Esophagus muscularis mucosa (tissue), 4 donors: ENCODE results near the gene DGCR8.

Source experiments
- CTCF ChIP-seq, 3 experiments: fragments of 200-600 bp in 2 of 3; fragments of 450-650 bp in 1 of 3; sonication (generic) in 2 of 3; IDR thresholded peaks; one replicate each; pipeline ENCODE4 v1.5.1; 2017 to 2019; ENCODE audit warnings: antibody characterized with exemption in 3 of 3, mild to moderate bottlenecking in 2 of 3, moderate library complexity in 1 of 3
- EP300 ChIP-seq: sonication (generic); formaldehyde crosslinking; IDR thresholded peaks from one replicate; pipeline ENCODE4 v1.6.1; 2017; ENCODE audit warnings: antibody characterized with exemption
- POLR2A ChIP-seq: fragments of 450-650 bp; IDR thresholded peaks from one replicate; pipeline ENCODE4 v1.6.1; 2017; ENCODE audit warnings: antibody characterized with exemption, moderate library complexity, mild to moderate bottlenecking, low read depth
- POLR2AphosphoS5 ChIP-seq, 2 donors: sonication (generic); formaldehyde crosslinking; IDR thresholded peaks; one replicate each; pipeline ENCODE4 v1.6.1; 2017; ENCODE audit warnings: antibody characterized with exemption in 2 of 2

- TF ChIP-seq CTCF (IDR thresholded peaks at IDR 0.05), result peak; percentile 98 to 100 (median 100)
- TF ChIP-seq POLR2AphosphoS5 (IDR thresholded peaks at IDR 0.05), result peak in 1 of 2 donors; percentile 28
- no peak for TF ChIP-seq EP300
- TF ChIP-seq POLR2A, result no peak
Measured at GRCh38 chr22:20156611-20157429, 76.8 kb downstream of the DGCR8 start.
